ENCODE measurements around the gene IPP.

IPP gene

DNA sequence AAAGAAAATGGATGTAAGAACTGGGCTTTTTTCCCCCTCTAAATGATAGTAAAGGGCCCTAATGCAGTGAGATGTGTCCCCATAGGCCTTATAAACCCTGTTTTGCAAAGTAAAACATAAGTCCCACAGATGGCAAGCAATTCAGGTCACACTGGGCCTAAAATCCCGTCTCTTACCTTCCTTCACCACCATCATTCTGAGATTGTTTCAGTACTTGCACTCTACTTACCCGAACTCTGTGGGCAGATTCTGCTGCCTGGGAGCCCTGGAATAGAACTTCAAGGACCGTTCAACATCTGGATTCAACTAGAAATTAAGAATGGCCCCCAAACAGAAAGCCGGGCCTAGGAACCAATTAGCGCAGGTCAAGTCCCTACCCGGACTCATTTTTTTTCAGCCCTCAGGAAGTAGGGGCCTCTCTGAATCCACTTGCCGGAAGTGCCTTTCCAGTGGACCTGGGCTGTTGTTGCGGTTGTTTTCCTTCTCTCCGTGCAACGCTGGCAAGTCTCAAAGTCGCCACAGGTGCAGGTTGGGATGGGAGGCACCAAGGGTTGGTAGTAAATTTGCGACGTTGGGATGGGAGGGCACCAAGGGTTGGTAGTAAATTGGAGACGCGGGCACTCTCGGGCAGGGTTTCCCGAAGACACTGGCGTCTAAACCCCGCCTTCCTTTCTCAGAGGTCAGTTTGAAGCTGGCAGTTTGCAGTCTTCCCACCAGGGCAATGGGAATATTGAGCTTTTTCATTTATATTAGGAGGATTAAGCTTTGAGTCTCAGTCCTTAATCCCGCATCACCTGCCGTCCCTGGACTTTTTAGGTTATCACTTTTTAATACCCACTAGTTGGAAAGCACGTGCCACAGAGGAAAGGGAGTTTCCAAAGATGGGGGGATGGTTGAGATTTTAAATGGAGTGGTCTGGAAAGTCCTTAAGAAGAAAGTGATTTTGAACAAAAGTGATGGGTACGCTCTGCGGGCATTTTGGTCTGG lies 62.4 kb downstream of the IPP start, which contains the start of gene TMEM69 (continued):
- TF ChIP-seq SALL2 (tag by site-specific recombination; IDR thresholded peaks at IDR 0.05; ENCODE audit: borderline replicate concordance) (no peak), ZNF23 (tag by site-specific recombination; IDR thresholded peaks at IDR 0.05; ENCODE audit: borderline replicate concordance) (no peak), SETDB1 (IDR thresholded peaks at IDR 0.05; ENCODE audit: insufficient read length, low read length) (peak; percentile 58), YY1 (tag by site-specific recombination; IDR thresholded peaks at IDR 0.05) (peak; percentile 92), ZSCAN23 (tag by site-specific recombination; IDR thresholded peaks at IDR 0.05) (0 out of 2 replicates have a peak, but pooled peaks have one; percentile 48), ZNF354C (tag by site-specific recombination; IDR thresholded peaks at IDR 0.05; ENCODE audit: borderline replicate concordance, low read depth) (no peak), EGR2 (tag by site-specific recombination; IDR thresholded peaks at IDR 0.05; ENCODE audit: low read depth) (no peak), ZNF639 (tag by site-specific recombination; IDR thresholded peaks at IDR 0.05) (peak; percentile 93), ZNF132 (tag by site-specific recombination; IDR thresholded peaks at IDR 0.05; ENCODE audit: borderline replicate concordance) (no peak), ZNF223 (tag by site-specific recombination; IDR thresholded peaks at IDR 0.05) (no peak), MZF1 (tag by site-specific recombination; IDR thresholded peaks at IDR 0.05; ENCODE audit: borderline replicate concordance) (0 out of 2 replicates have a peak, but pooled peaks have one; percentile 37), ZNF280C (tag by site-specific recombination; IDR thresholded peaks at IDR 0.05) (no peak), ZNF514 (tag by site-specific recombination; IDR thresholded peaks at IDR 0.05) (no peak), ZNF175 (tag by site-specific recombination; IDR thresholded peaks at IDR 0.05) (no peak), ZNF707 (tag by site-specific recombination; IDR thresholded peaks at IDR 0.05) (no peak), ZNF677 (tag by site-specific recombination; IDR thresholded peaks at IDR 0.05) (no peak), ZBTB8A (tag by site-specific recombination; IDR thresholded peaks at IDR 0.05) (0 out of 2 replicates have a peak, but pooled peaks have one; percentile 24), ZSCAN30 (tag by site-specific recombination; IDR thresholded peaks at IDR 0.05) (peak; percentile 85), ZNF501 (tag by site-specific recombination; IDR thresholded peaks at IDR 0.05) (peak; percentile 91), ZNF560 (tag by site-specific recombination; IDR thresholded peaks at IDR 0.05; ENCODE audit: borderline replicate concordance) (no peak), ZNF670 (tag by site-specific recombination; IDR thresholded peaks at IDR 0.05; ENCODE audit: low read depth) (no peak), BCL11B (tag by site-specific recombination; IDR thresholded peaks at IDR 0.05; ENCODE audit: low read depth) (no peak), ZBTB21 (tag by site-specific recombination; IDR thresholded peaks at IDR 0.05) (peak; percentile 46), KLF17 (tag by site-specific recombination; IDR thresholded peaks at IDR 0.05) (peak; percentile 88), ZNF335 (tag by site-specific recombination; conservative IDR thresholded peaks at IDR 0.05) (peak; percentile 97), ZNF112 (tag by site-specific recombination; IDR thresholded peaks at IDR 0.05) (no peak), TRIM28 (IDR thresholded peaks at IDR 0.05; ENCODE audit: borderline replicate concordance, low read length) (peak; percentile 97)
- TF ChIP-seq, protein P1, sequence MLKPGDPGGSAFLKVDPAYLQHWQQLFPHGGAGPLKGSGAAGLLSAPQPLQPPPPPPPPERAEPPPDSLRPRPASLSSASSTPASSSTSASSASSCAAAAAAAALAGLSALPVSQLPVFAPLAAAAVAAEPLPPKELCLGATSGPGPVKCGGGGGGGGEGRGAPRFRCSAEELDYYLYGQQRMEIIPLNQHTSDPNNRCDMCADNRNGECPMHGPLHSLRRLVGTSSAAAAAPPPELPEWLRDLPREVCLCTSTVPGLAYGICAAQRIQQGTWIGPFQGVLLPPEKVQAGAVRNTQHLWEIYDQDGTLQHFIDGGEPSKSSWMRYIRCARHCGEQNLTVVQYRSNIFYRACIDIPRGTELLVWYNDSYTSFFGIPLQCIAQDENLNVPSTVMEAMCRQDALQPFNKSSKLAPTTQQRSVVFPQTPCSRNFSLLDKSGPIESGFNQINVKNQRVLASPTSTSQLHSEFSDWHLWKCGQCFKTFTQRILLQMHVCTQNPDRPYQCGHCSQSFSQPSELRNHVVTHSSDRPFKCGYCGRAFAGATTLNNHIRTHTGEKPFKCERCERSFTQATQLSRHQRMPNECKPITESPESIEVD (tag by site-specific recombination; IDR thresholded peaks at IDR 0.05): no peak
- TF ChIP-seq, protein P2, sequence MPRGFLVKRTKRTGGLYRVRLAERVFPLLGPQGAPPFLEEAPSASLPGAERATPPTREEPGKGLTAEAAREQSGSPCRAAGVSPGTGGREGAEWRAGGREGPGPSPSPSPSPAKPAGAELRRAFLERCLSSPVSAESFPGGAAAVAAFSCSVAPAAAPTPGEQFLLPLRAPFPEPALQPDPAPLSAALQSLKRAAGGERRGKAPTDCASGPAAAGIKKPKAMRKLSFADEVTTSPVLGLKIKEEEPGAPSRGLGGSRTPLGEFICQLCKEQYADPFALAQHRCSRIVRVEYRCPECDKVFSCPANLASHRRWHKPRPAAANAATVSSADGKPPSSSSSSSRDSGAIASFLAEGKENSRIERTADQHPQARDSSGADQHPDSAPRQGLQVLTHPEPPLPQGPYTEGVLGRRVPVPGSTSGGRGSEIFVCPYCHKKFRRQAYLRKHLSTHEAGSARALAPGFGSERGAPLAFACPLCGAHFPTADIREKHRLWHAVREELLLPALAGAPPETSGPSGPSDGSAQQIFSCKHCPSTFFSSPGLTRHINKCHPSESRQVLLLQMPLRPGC (tag by site-specific recombination; IDR thresholded peaks at IDR 0.05): no peak; the same call in 1 of the 2 replicates

Measured in HEK293 (cell line).